ENCODE data around the gene SMYD3.

SMYD3 gene

GRCh38 chr1:245923215-245923614, 583.9 kb downstream of the SMYD3 start:
- ChIA-PET CTCF (no interaction called here), POLR2A (no interaction called here)
- no peak for DNase-seq (ENCODE audit: extremely low spot score)
- TF ChIP-seq FOXA1 (IDR thresholded peaks at IDR 0.05) (no peak), TARDBP (IDR thresholded peaks at IDR 0.05) (no peak), BHLHE40 (IDR thresholded peaks at IDR 0.05; ENCODE audit: borderline replicate concordance) (no peak), HDGF (IDR thresholded peaks at IDR 0.05; ENCODE audit: borderline replicate concordance) (no peak), CTBP1 (IDR thresholded peaks at IDR 0.05; ENCODE audit: borderline replicate concordance) (no peak), NFRKB (IDR thresholded peaks at IDR 0.05) (no peak), ELF4 (IDR thresholded peaks at IDR 0.05) (no peak), SUZ12 (IDR thresholded peaks at IDR 0.05) (no peak), ARNT (IDR thresholded peaks at IDR 0.05) (no peak), FOXM1 (IDR thresholded peaks at IDR 0.05; ENCODE audit: borderline replicate concordance) (no peak), PKNOX1 (IDR thresholded peaks at IDR 0.05) (no peak), L3MBTL2 (conservative IDR thresholded peaks at IDR 0.05) (no peak), FOXK2 (IDR thresholded peaks at IDR 0.05) (no peak), SP1 (IDR thresholded peaks at IDR 0.05) (no peak), LEF1 (IDR thresholded peaks at IDR 0.05; ENCODE audit: borderline replicate concordance) (no peak), ZNF384 (IDR thresholded peaks at IDR 0.05) (no peak)

- TF ChIP-seq PKNOX1 (IDR thresholded peaks at IDR 0.05) (no peak), FOXA1 (IDR thresholded peaks at IDR 0.05) (no peak), SP1 (IDR thresholded peaks at IDR 0.05) (no peak), LEF1 (IDR thresholded peaks at IDR 0.05; ENCODE audit: borderline replicate concordance) (no peak), HDGF (IDR thresholded peaks at IDR 0.05; ENCODE audit: borderline replicate concordance) (no peak)
- ChIA-PET CTCF (no interaction called here), POLR2A (no interaction called here)
- no peak for DNase-seq (ENCODE audit: extremely low spot score)
Measured at GRCh38 chr1:245921417-245921816, 585.7 kb downstream of the SMYD3 start.

- CTCF ChIA-PET = no interaction called here
Measured at GRCh38 chr1:245917403-245917802, 589.7 kb downstream of the SMYD3 start.

GRCh38 chr1:245915841-245916240, 591.2 kb downstream of the SMYD3 start:
- no peak for DNase-seq (ENCODE audit: extremely low spot score)
- TF ChIP-seq FOXM1 (IDR thresholded peaks at IDR 0.05; ENCODE audit: borderline replicate concordance) = no peak
- TF ChIP-seq PKNOX1 (IDR thresholded peaks at IDR 0.05) = no peak
- no peak for TF ChIP-seq SP1 (IDR thresholded peaks at IDR 0.05)
- no peak for TF ChIP-seq FOXA1 (IDR thresholded peaks at IDR 0.05)
- TF ChIP-seq ZNF384 (IDR thresholded peaks at IDR 0.05) = no peak
- no peak for TF ChIP-seq TARDBP (IDR thresholded peaks at IDR 0.05)
- TF ChIP-seq ARNT (IDR thresholded peaks at IDR 0.05) = no peak
- TF ChIP-seq BHLHE40 (IDR thresholded peaks at IDR 0.05; ENCODE audit: borderline replicate concordance) = no peak
- no peak for TF ChIP-seq NFRKB (IDR thresholded peaks at IDR 0.05)
- TF ChIP-seq FOXK2 (IDR thresholded peaks at IDR 0.05) = no peak
- TF ChIP-seq SUZ12 (IDR thresholded peaks at IDR 0.05) = no peak
- no peak for TF ChIP-seq HDGF (IDR thresholded peaks at IDR 0.05; ENCODE audit: borderline replicate concordance)
- TF ChIP-seq ELF4 (IDR thresholded peaks at IDR 0.05) = no peak
- TF ChIP-seq L3MBTL2 (conservative IDR thresholded peaks at IDR 0.05) = no peak
- no peak for TF ChIP-seq LEF1 (IDR thresholded peaks at IDR 0.05; ENCODE audit: borderline replicate concordance)
- no peak for TF ChIP-seq CTBP1 (IDR thresholded peaks at IDR 0.05; ENCODE audit: borderline replicate concordance)
- ChIA-PET POLR2A (no interaction called here), CTCF (no interaction called here)

More at GRCh38 chr1:245917403-245917802, 589.7 kb downstream of the SMYD3 start:
- POLR2A ChIA-PET = no interaction called here
- TF ChIP-seq ZNF384 (IDR thresholded peaks at IDR 0.05) = no peak
- no peak for TF ChIP-seq LEF1 (IDR thresholded peaks at IDR 0.05; ENCODE audit: borderline replicate concordance)
- TF ChIP-seq FOXM1 (IDR thresholded peaks at IDR 0.05; ENCODE audit: borderline replicate concordance) = no peak
- no peak for TF ChIP-seq L3MBTL2 (conservative IDR thresholded peaks at IDR 0.05)
- no peak for TF ChIP-seq HDGF (IDR thresholded peaks at IDR 0.05; ENCODE audit: borderline replicate concordance)
- no peak for TF ChIP-seq SP1 (IDR thresholded peaks at IDR 0.05)
- no peak for TF ChIP-seq FOXA1 (IDR thresholded peaks at IDR 0.05)
- TF ChIP-seq FOXK2 (IDR thresholded peaks at IDR 0.05) = no peak
- no peak for TF ChIP-seq BHLHE40 (IDR thresholded peaks at IDR 0.05; ENCODE audit: borderline replicate concordance)
- no peak for TF ChIP-seq ELF4 (IDR thresholded peaks at IDR 0.05)
- no peak for TF ChIP-seq NFRKB (IDR thresholded peaks at IDR 0.05)
- no peak for TF ChIP-seq TARDBP (IDR thresholded peaks at IDR 0.05)
- TF ChIP-seq CTBP1 (IDR thresholded peaks at IDR 0.05; ENCODE audit: borderline replicate concordance) = no peak
- DNase-seq (ENCODE audit: extremely low spot score) = no peak

GRCh38 chr1:245915406-245915805, 591.7 kb downstream of the SMYD3 start:
- DNase-seq (ENCODE audit: extremely low spot score) = no peak
- POLR2A ChIA-PET = no interaction called here
- CTCF ChIA-PET = no interaction called here

GRCh38 chr1:245908543-245908942, 598.5 kb downstream of the SMYD3 start:
- TF ChIP-seq ZNF384 (IDR thresholded peaks at IDR 0.05) = no peak
- TF ChIP-seq ARNT (IDR thresholded peaks at IDR 0.05) = no peak
- TF ChIP-seq PKNOX1 (IDR thresholded peaks at IDR 0.05) = no peak
- no peak for TF ChIP-seq CTBP1 (IDR thresholded peaks at IDR 0.05; ENCODE audit: borderline replicate concordance)
- TF ChIP-seq FOXM1 (IDR thresholded peaks at IDR 0.05; ENCODE audit: borderline replicate concordance) = no peak
- no peak for TF ChIP-seq ELF4 (IDR thresholded peaks at IDR 0.05)
- TF ChIP-seq L3MBTL2 (conservative IDR thresholded peaks at IDR 0.05) = no peak
- TF ChIP-seq FOXA1 (IDR thresholded peaks at IDR 0.05) = no peak
- no peak for TF ChIP-seq FOXK2 (IDR thresholded peaks at IDR 0.05)
- no peak for TF ChIP-seq NFRKB (IDR thresholded peaks at IDR 0.05)
- no peak for TF ChIP-seq BHLHE40 (IDR thresholded peaks at IDR 0.05; ENCODE audit: borderline replicate concordance)
- no peak for TF ChIP-seq LEF1 (IDR thresholded peaks at IDR 0.05; ENCODE audit: borderline replicate concordance)
- no peak for TF ChIP-seq SUZ12 (IDR thresholded peaks at IDR 0.05)
- TF ChIP-seq SP1 (IDR thresholded peaks at IDR 0.05) = no peak
- TF ChIP-seq TARDBP (IDR thresholded peaks at IDR 0.05) = no peak
- no peak for TF ChIP-seq HDGF (IDR thresholded peaks at IDR 0.05; ENCODE audit: borderline replicate concordance)
- ChIA-PET POLR2A (no interaction called here), CTCF (no interaction called here)
- DNase-seq (ENCODE audit: extremely low spot score) = no peak

More at GRCh38 chr1:245915406-245915805, 591.7 kb downstream of the SMYD3 start:
- no peak for TF ChIP-seq SUZ12 (IDR thresholded peaks at IDR 0.05)
- TF ChIP-seq CTBP1 (IDR thresholded peaks at IDR 0.05; ENCODE audit: borderline replicate concordance) = no peak
- no peak for TF ChIP-seq ELF4 (IDR thresholded peaks at IDR 0.05)

All from HEK293T (cell line).